ENCODE results near the gene PLCB1.

The PLCB1 gene

GRCh38 chr20:8855315-8855714 is 723.2 kb downstream of the PLCB1 start:
- no peak for DNase-seq

- DNase-seq, result no peak
Observed at GRCh38 chr20:8856668-8857067, 724.6 kb downstream of the PLCB1 start.

GRCh38 chr20:8858181-8858787 is 726.2 kb downstream of the PLCB1 start:
- DNase-seq, result no peak

- DNase-seq, result no peak
Observed at GRCh38 chr20:8860011-8860495, 728.0 kb downstream of the PLCB1 start.

GRCh38 chr20:8862092-8862491 is 730.0 kb downstream of the PLCB1 start:
- no peak for DNase-seq

- DNase-seq, result no peak
Observed at GRCh38 chr20:8865636-8866035, 733.6 kb downstream of the PLCB1 start.

- no peak for DNase-seq
Observed at GRCh38 chr20:8867038-8867740, 735.1 kb downstream of the PLCB1 start.

- no peak for DNase-seq
Observed at GRCh38 chr20:8870652-8871051, 738.6 kb downstream of the PLCB1 start.

- DNase-seq, result no peak
Observed at GRCh38 chr20:8874437-8874836, 742.4 kb downstream of the PLCB1 start.

- no peak for DNase-seq
Observed at GRCh38 chr20:8875586-8875985, 743.5 kb downstream of the PLCB1 start.

GRCh38 chr20:8876366-8876765 is 744.3 kb downstream of the PLCB1 start:
- no peak for DNase-seq

- no peak for DNase-seq
Observed at GRCh38 chr20:8877294-8877693, 745.2 kb downstream of the PLCB1 start.

GRCh38 chr20:8879669-8880068 is 747.6 kb downstream of the PLCB1 start:
- DNase-seq, result no peak

- no peak for DNase-seq
Observed at GRCh38 chr20:8880085-8880853, 748.2 kb downstream of the PLCB1 start.

- DNase-seq, result no peak
Observed at GRCh38 chr20:8891039-8891438, 759.0 kb downstream of the PLCB1 start.

- no peak for DNase-seq
Observed at GRCh38 chr20:8895472-8895871, 763.4 kb downstream of the PLCB1 start.

- DNase-seq, result no peak
Observed at GRCh38 chr20:8898823-8899222, 766.8 kb downstream of the PLCB1 start.

- no peak for DNase-seq
Observed at GRCh38 chr20:8901237-8902025, 769.4 kb downstream of the PLCB1 start.

GRCh38 chr20:8903655-8904605 is 771.9 kb downstream of the PLCB1 start:
- no peak for DNase-seq

GRCh38 chr20:8909596-8909995 is 777.5 kb downstream of the PLCB1 start:
- no peak for DNase-seq

- no peak for DNase-seq
Observed at GRCh38 chr20:8912096-8912495, 780.0 kb downstream of the PLCB1 start.

- no peak for DNase-seq
Observed at GRCh38 chr20:8912731-8913130, 780.7 kb downstream of the PLCB1 start.

Measured in activated gamma-delta T cell (primary cell).